ENCODE measurements around the gene RAD51B.

Gene RAD51B

GRCh38 chr14:68598089-68598488 is 778.5 kb downstream of the RAD51B start:
- no peak for TF ChIP-seq YY1 (IDR thresholded peaks at IDR 0.05; ENCODE audit: insufficient read depth, insufficient read length)
- TF ChIP-seq ZNF274 (IDR thresholded peaks at IDR 0.05; ENCODE audit: low read depth, low read length), result no peak
- no peak for TF ChIP-seq SUZ12 (IDR thresholded peaks at IDR 0.05; ENCODE audit: extremely low read depth, insufficient read depth, insufficient read length)
- Histone ChIP-seq H3K4me3 (ENCODE audit: insufficient read length, low read depth) (no peak overlapping the region), H3K9ac (ENCODE audit: insufficient read length, low read depth) (no peak overlapping the region), H3K27me3 (ENCODE audit: insufficient read depth, insufficient read length) (no peaks in the 10 kb centered on the region), H3K9me3 (ENCODE audit: insufficient read depth, low read length) (no peaks in the 10 kb centered on the region), H3K36me3 (ENCODE audit: insufficient read depth, insufficient read length, low read length) (no peaks in the 10 kb centered on the region), H3K4me1 (ENCODE audit: insufficient read depth, insufficient read length) (peaks cover 5% of the 10 kb centered on the region)
- no peak for DNase-seq (ENCODE audit: low read depth, low spot score)

- no peak overlapping the region for H3K9ac ChIP-seq (ENCODE audit: insufficient read length, low read depth)
- H3K4me3 ChIP-seq (ENCODE audit: insufficient read length, low read depth), result no peak overlapping the region
- peaks cover 5% of the 10 kb centered on the region for H3K4me1 ChIP-seq (ENCODE audit: insufficient read depth, insufficient read length)
- DNase-seq (ENCODE audit: low read depth, low spot score), result no peak
- no peaks in the 10 kb centered on the region for H3K36me3 ChIP-seq (ENCODE audit: insufficient read depth, insufficient read length, low read length)
- TF ChIP-seq SUZ12 (IDR thresholded peaks at IDR 0.05; ENCODE audit: extremely low read depth, insufficient read depth, insufficient read length) (no peak), ZNF274 (IDR thresholded peaks at IDR 0.05; ENCODE audit: low read depth, low read length) (no peak), YY1 (IDR thresholded peaks at IDR 0.05; ENCODE audit: insufficient read depth, insufficient read length) (no peak)
- no peaks in the 10 kb centered on the region for H3K9me3 ChIP-seq (ENCODE audit: insufficient read depth, low read length)
- H3K27me3 ChIP-seq (ENCODE audit: insufficient read depth, insufficient read length), result no peaks in the 10 kb centered on the region
Measured at GRCh38 chr14:68598621-68599447, 779.3 kb downstream of the RAD51B start.

- TF ChIP-seq YY1 (IDR thresholded peaks at IDR 0.05; ENCODE audit: insufficient read depth, insufficient read length) (no peak), SUZ12 (IDR thresholded peaks at IDR 0.05; ENCODE audit: extremely low read depth, insufficient read depth, insufficient read length) (no peak)
- Histone ChIP-seq H3K9ac (ENCODE audit: insufficient read length, low read depth) (no peak overlapping the region), H3K4me1 (ENCODE audit: insufficient read depth, insufficient read length) (peaks cover 3% of the 10 kb centered on the region), H3K36me3 (ENCODE audit: insufficient read depth, insufficient read length, low read length) (no peaks in the 10 kb centered on the region), H3K4me3 (ENCODE audit: insufficient read length, low read depth) (no peak overlapping the region), H3K27me3 (ENCODE audit: insufficient read depth, insufficient read length) (no peaks in the 10 kb centered on the region), H3K9me3 (ENCODE audit: insufficient read depth, low read length) (peaks cover 5% of the 10 kb centered on the region; the same call in 1 of the 2 replicates)
- DNase-seq (ENCODE audit: low read depth, low spot score), result no peak
Measured at GRCh38 chr14:68599896-68600610, 780.5 kb downstream of the RAD51B start.

GRCh38 chr14:68602507-68602906 is 782.9 kb downstream of the RAD51B start:
- Histone ChIP-seq H3K36me3 (ENCODE audit: insufficient read depth, insufficient read length, low read length) (no peaks in the 10 kb centered on the region), H3K27me3 (ENCODE audit: insufficient read depth, insufficient read length) (no peaks in the 10 kb centered on the region), H3K9ac (ENCODE audit: insufficient read length, low read depth) (no peak overlapping the region), H3K4me3 (ENCODE audit: insufficient read length, low read depth) (no peak overlapping the region), H3K4me1 (ENCODE audit: insufficient read depth, insufficient read length) (peaks cover under 1% of the 10 kb centered on the region), H3K9me3 (ENCODE audit: insufficient read depth, low read length) (peaks cover 11% of the 10 kb centered on the region; the same call in 1 of the 2 replicates)
- TF ChIP-seq SUZ12 (IDR thresholded peaks at IDR 0.05; ENCODE audit: extremely low read depth, insufficient read depth, insufficient read length) (no peak), ZNF274 (IDR thresholded peaks at IDR 0.05; ENCODE audit: low read depth, low read length) (no peak)
- DNase-seq (ENCODE audit: low read depth, low spot score), result no peak

- Histone ChIP-seq H3K9me3 (ENCODE audit: insufficient read depth, low read length) (peaks cover 11% of the 10 kb centered on the region; the same call in 1 of the 2 replicates), H3K9ac (ENCODE audit: insufficient read length, low read depth) (no peak overlapping the region), H3K4me3 (ENCODE audit: insufficient read length, low read depth) (no peak overlapping the region), H3K27me3 (ENCODE audit: insufficient read depth, insufficient read length) (no peaks in the 10 kb centered on the region), H3K4me1 (ENCODE audit: insufficient read depth, insufficient read length) (peaks cover 4% of the 10 kb centered on the region), H3K36me3 (ENCODE audit: insufficient read depth, insufficient read length, low read length) (no peaks in the 10 kb centered on the region)
- TF ChIP-seq YY1 (IDR thresholded peaks at IDR 0.05; ENCODE audit: insufficient read depth, insufficient read length), result no peak
- TF ChIP-seq SUZ12 (IDR thresholded peaks at IDR 0.05; ENCODE audit: extremely low read depth, insufficient read depth, insufficient read length), result no peak
- TF ChIP-seq ZNF274 (IDR thresholded peaks at IDR 0.05; ENCODE audit: low read depth, low read length), result no peak
- no peak for DNase-seq (ENCODE audit: low read depth, low spot score)
Measured at GRCh38 chr14:68603533-68604360, 784.2 kb downstream of the RAD51B start.

GRCh38 chr14:68604361-68604730 is 784.8 kb downstream of the RAD51B start:
- H3K9me3 ChIP-seq (ENCODE audit: insufficient read depth, low read length), result peaks cover 11% of the 10 kb centered on the region; the same call in 1 of the 2 replicates
- H3K4me1 ChIP-seq (ENCODE audit: insufficient read depth, insufficient read length), result peaks cover 9% of the 10 kb centered on the region
- H3K4me3 ChIP-seq (ENCODE audit: insufficient read length, low read depth), result no peak overlapping the region
- DNase-seq (ENCODE audit: low read depth, low spot score), result no peak
- TF ChIP-seq YY1 (IDR thresholded peaks at IDR 0.05; ENCODE audit: insufficient read depth, insufficient read length), result no peak
- no peak overlapping the region for H3K9ac ChIP-seq (ENCODE audit: insufficient read length, low read depth)
- no peaks in the 10 kb centered on the region for H3K27me3 ChIP-seq (ENCODE audit: insufficient read depth, insufficient read length)
- no peaks in the 10 kb centered on the region for H3K36me3 ChIP-seq (ENCODE audit: insufficient read depth, insufficient read length, low read length)

- Histone ChIP-seq H3K9me3 (ENCODE audit: insufficient read depth, low read length) (peaks cover 11% of the 10 kb centered on the region; the same call in 1 of the 2 replicates), H3K4me1 (ENCODE audit: insufficient read depth, insufficient read length) (peaks cover 10% of the 10 kb centered on the region), H3K36me3 (ENCODE audit: insufficient read depth, insufficient read length, low read length) (no peaks in the 10 kb centered on the region), H3K27me3 (ENCODE audit: insufficient read depth, insufficient read length) (no peaks in the 10 kb centered on the region), H3K4me3 (ENCODE audit: insufficient read length, low read depth) (no peak overlapping the region), H3K9ac (ENCODE audit: insufficient read length, low read depth) (no peak overlapping the region)
- DNase-seq (ENCODE audit: low read depth, low spot score), result no peak
- TF ChIP-seq SUZ12 (IDR thresholded peaks at IDR 0.05; ENCODE audit: extremely low read depth, insufficient read depth, insufficient read length) (no peak), YY1 (IDR thresholded peaks at IDR 0.05; ENCODE audit: insufficient read depth, insufficient read length) (no peak), ZNF274 (IDR thresholded peaks at IDR 0.05; ENCODE audit: low read depth, low read length) (no peak)
Measured at GRCh38 chr14:68604822-68605221, 785.2 kb downstream of the RAD51B start.
